Activated CD4-positive, alpha-beta memory T cell treated with anti-CD3 and anti-CD28 coated beads, Interleukin-2, amount 10 ng/mL, durations not matched to agents 7 days and 5 days (primary cell): ENCODE results near the gene ZXDC. TPM values are rescaled to one million over a fixed set of nuclear protein-coding genes. Genes with fewer than 3 reads are reported as not detected.
A peak's percentile ranks its signal among the peaks of the same experiment; 100 is the strongest.

ENCODE experiments used
- CTCF ChIA-PET: fragments of 350-600 bp; sonication (Branson Sonifier 250); formaldehyde crosslinking; loops from one replicate; lab custom pipeline; 2021; ENCODE audit warnings: antibody characterized with exemption, inconsistent platforms; lab: Charles Lee
- POLR2A ChIA-PET: fragments of 350-600 bp; sonication (Branson Sonifier 250); formaldehyde crosslinking; loops from one replicate; lab custom pipeline; 2021; ENCODE audit warnings: antibody characterized with exemption; lab: Charles Lee
- DNase-seq: peaks from one replicate; pipeline ENCODE4 v3.0.0-alpha.2; 2020
- H3K27ac Mint-ChIP-seq: one replicate; pipeline ENCODE4 v1.8.0; 2021; ENCODE audit warnings: mild to moderate bottlenecking, mixed read lengths
- H3K27me3 Mint-ChIP-seq: one replicate; pipeline ENCODE4 v1.8.0; 2021; ENCODE audit warnings: mixed read lengths
- H3K36me3 Mint-ChIP-seq: one replicate; pipeline ENCODE4 v1.8.0; 2021; ENCODE audit warnings: low read depth, mixed read lengths
- H3K4me1 Mint-ChIP-seq: one replicate; pipeline ENCODE4 v1.8.0; 2021; ENCODE audit warnings: mixed read lengths
- H3K4me3 Mint-ChIP-seq: one replicate; pipeline ENCODE4 v1.8.0; 2021; ENCODE audit warnings: mild to moderate bottlenecking, mixed read lengths
- H3K9me3 Mint-ChIP-seq: one replicate; pipeline ENCODE4 v1.8.0; 2021; ENCODE audit warnings: mixed read lengths
- total RNA-seq, 2 experiments: library from RNA; stranded (reverse); gene quantifications; one replicate each; pipeline ENCODE4 v1.2.3, GENCODE V29; 2021

The ZXDC gene
- total RNA-seq, 2 experiments from 2014 or later, result 23.8 to 23.9 TPM

- no peaks in the 10 kb centered on the region for H3K27me3 Mint-ChIP-seq
- H3K4me1 Mint-ChIP-seq, result peaks cover 1% of the 10 kb centered on the region
- no peaks in the 10 kb centered on the region for H3K9me3 Mint-ChIP-seq
- no peak overlapping the region for H3K27ac Mint-ChIP-seq
- DNase-seq, result no peak
- H3K36me3 Mint-ChIP-seq, result no peaks in the 10 kb centered on the region
- H3K4me3 Mint-ChIP-seq, result no peak overlapping the region
- POLR2A ChIA-PET, result no interaction called here
- CTCF ChIA-PET, result no interaction called here
Observed at GRCh38 chr3:126503701-126504100, 28.0 kb upstream of the ZXDC start.

- no peak overlapping the region for H3K27ac Mint-ChIP-seq
- ChIA-PET CTCF (no interaction called here), POLR2A (no interaction called here)
- no peaks in the 10 kb centered on the region for H3K9me3 Mint-ChIP-seq
- DNase-seq, result no peak
- H3K36me3 Mint-ChIP-seq, result no peaks in the 10 kb centered on the region
- H3K4me3 Mint-ChIP-seq, result no peak overlapping the region
- no peaks in the 10 kb centered on the region for H3K27me3 Mint-ChIP-seq
- peaks cover 1% of the 10 kb centered on the region for H3K4me1 Mint-ChIP-seq
Observed at GRCh38 chr3:126502656-126503055, 27.0 kb upstream of the ZXDC start.

- Mint-ChIP-seq H3K27me3 (no peaks in the 10 kb centered on the region), H3K27ac (no peak overlapping the region), H3K4me3 (no peak overlapping the region), H3K4me1 (peaks cover 6% of the 10 kb centered on the region), H3K9me3 (no peaks in the 10 kb centered on the region), H3K36me3 (no peaks in the 10 kb centered on the region)
- no peak for DNase-seq
- ChIA-PET CTCF (no interaction called here), POLR2A (no interaction called here)
Observed at GRCh38 chr3:126501736-126502135, 26.0 kb upstream of the ZXDC start.

- DNase-seq, result no peak
- Mint-ChIP-seq H3K4me3 (no peak overlapping the region), H3K9me3 (no peaks in the 10 kb centered on the region), H3K4me1 (peaks cover 6% of the 10 kb centered on the region), H3K27ac (no peak overlapping the region), H3K27me3 (no peaks in the 10 kb centered on the region), H3K36me3 (no peaks in the 10 kb centered on the region)
- CTCF ChIA-PET, result interaction anchor here (1.2 kb wide), 1 partner anchor 21 kb away, joined by 4 read pairs; no protein-coding TSS in a partner anchor
- POLR2A ChIA-PET, result no interaction called here
Observed at GRCh38 chr3:126501054-126501453, 25.4 kb upstream of the ZXDC start.

- Mint-ChIP-seq H3K27ac (no peak overlapping the region), H3K9me3 (no peaks in the 10 kb centered on the region), H3K4me3 (no peak overlapping the region), H3K27me3 (no peaks in the 10 kb centered on the region), H3K36me3 (no peaks in the 10 kb centered on the region), H3K4me1 (peaks cover 6% of the 10 kb centered on the region)
- no peak for DNase-seq
- ChIA-PET POLR2A (no interaction called here), CTCF (interaction anchor here (1.2 kb wide), 1 partner anchor 23 kb away, joined by 4 read pairs; no protein-coding TSS in a partner anchor)
Observed at GRCh38 chr3:126500016-126500415, 24.3 kb upstream of the ZXDC start.

- no peak for DNase-seq
- Mint-ChIP-seq H3K27me3 (no peaks in the 10 kb centered on the region), H3K4me1 (peaks cover 6% of the 10 kb centered on the region), H3K4me3 (no peak overlapping the region), H3K27ac (no peak overlapping the region), H3K36me3 (no peaks in the 10 kb centered on the region), H3K9me3 (no peaks in the 10 kb centered on the region)
- ChIA-PET CTCF (no interaction called here), POLR2A (no interaction called here)
Observed at GRCh38 chr3:126499401-126499800, 23.7 kb upstream of the ZXDC start.

GRCh38 chr3:126498929-126499328 is 23.2 kb upstream of the ZXDC start:
- POLR2A ChIA-PET, result no interaction called here
- H3K9me3 Mint-ChIP-seq, result no peaks in the 10 kb centered on the region
- no peaks in the 10 kb centered on the region for H3K27me3 Mint-ChIP-seq
- CTCF ChIA-PET, result no interaction called here
- no peaks in the 10 kb centered on the region for H3K36me3 Mint-ChIP-seq
- no peak overlapping the region for H3K4me3 Mint-ChIP-seq
- no peak for DNase-seq
- peaks cover 6% of the 10 kb centered on the region for H3K4me1 Mint-ChIP-seq
- H3K27ac Mint-ChIP-seq, result no peak overlapping the region

- H3K9me3 Mint-ChIP-seq, result no peaks in the 10 kb centered on the region
- no peak overlapping the region for H3K4me3 Mint-ChIP-seq
- peaks cover 7% of the 10 kb centered on the region for H3K4me1 Mint-ChIP-seq
- no peak for DNase-seq
- ChIA-PET POLR2A (no interaction called here), CTCF (no interaction called here)
- H3K36me3 Mint-ChIP-seq, result no peaks in the 10 kb centered on the region
- no peak overlapping the region for H3K27ac Mint-ChIP-seq
- no peaks in the 10 kb centered on the region for H3K27me3 Mint-ChIP-seq
Observed at GRCh38 chr3:126498461-126498860, 22.8 kb upstream of the ZXDC start.

- ChIA-PET POLR2A (no interaction called here), CTCF (no interaction called here)
- H3K27ac Mint-ChIP-seq, result no peak overlapping the region
- no peak overlapping the region for H3K4me3 Mint-ChIP-seq
- H3K4me1 Mint-ChIP-seq, result peaks cover 8% of the 10 kb centered on the region
- no peaks in the 10 kb centered on the region for H3K9me3 Mint-ChIP-seq
- no peaks in the 10 kb centered on the region for H3K36me3 Mint-ChIP-seq
- no peaks in the 10 kb centered on the region for H3K27me3 Mint-ChIP-seq
- DNase-seq, result no peak
Observed at GRCh38 chr3:126497956-126498355, 22.3 kb upstream of the ZXDC start.

GRCh38 chr3:126496894-126497850 is 21.5 kb upstream of the ZXDC start:
- ChIA-PET CTCF (no interaction called here), POLR2A (no interaction called here)
- DNase-seq, result no peak
- H3K4me1 Mint-ChIP-seq, result peaks cover 8% of the 10 kb centered on the region
- no peaks in the 10 kb centered on the region for H3K9me3 Mint-ChIP-seq
- no peak overlapping the region for H3K4me3 Mint-ChIP-seq
- peak overlapping the region; percentile 44 for H3K27ac Mint-ChIP-seq
- no peaks in the 10 kb centered on the region for H3K27me3 Mint-ChIP-seq
- H3K36me3 Mint-ChIP-seq, result no peaks in the 10 kb centered on the region

GRCh38 chr3:126495786-126496185 is 20.1 kb upstream of the ZXDC start:
- ChIA-PET POLR2A (no interaction called here), CTCF (no interaction called here)
- Mint-ChIP-seq H3K4me1 (peaks cover 8% of the 10 kb centered on the region), H3K27ac (no peak overlapping the region), H3K9me3 (no peaks in the 10 kb centered on the region), H3K36me3 (no peaks in the 10 kb centered on the region), H3K27me3 (no peaks in the 10 kb centered on the region), H3K4me3 (no peak overlapping the region)
- DNase-seq, result no peak

- Mint-ChIP-seq H3K4me1 (peaks cover 8% of the 10 kb centered on the region), H3K27me3 (no peaks in the 10 kb centered on the region), H3K27ac (no peak overlapping the region), H3K36me3 (no peaks in the 10 kb centered on the region), H3K9me3 (no peaks in the 10 kb centered on the region), H3K4me3 (no peak overlapping the region)
- DNase-seq, result no peak
- CTCF ChIA-PET, result no interaction called here
- POLR2A ChIA-PET, result no interaction called here
Observed at GRCh38 chr3:126494970-126495230, 19.2 kb upstream of the ZXDC start.

GRCh38 chr3:126494204-126494969 is 18.7 kb upstream of the ZXDC start:
- H3K36me3 Mint-ChIP-seq, result no peaks in the 10 kb centered on the region
- no peak overlapping the region for H3K4me3 Mint-ChIP-seq
- ChIA-PET CTCF (no interaction called here), POLR2A (no interaction called here)
- no peak for DNase-seq
- peaks cover 8% of the 10 kb centered on the region for H3K4me1 Mint-ChIP-seq
- no peaks in the 10 kb centered on the region for H3K9me3 Mint-ChIP-seq
- no peaks in the 10 kb centered on the region for H3K27me3 Mint-ChIP-seq
- no peak overlapping the region for H3K27ac Mint-ChIP-seq
